GM18517 (cell line): Measurements from ENCODE around the gene MLX.
"Not testable (repeated sequence)": the region's sequence is repeated elsewhere in the genome, so short reads cannot be mapped to it uniquely, and the experiment has no call there.

Experiments used
- ATAC-seq: cut with Tn5 transposase; IDR thresholded peaks from one replicate; pipeline ENCODE4 v1.9.1; 2021; ENCODE audit warnings: mild to moderate bottlenecking, moderate library complexity; ENCODE audit not compliant: unreplicated experiment

The MLX gene

DNA sequence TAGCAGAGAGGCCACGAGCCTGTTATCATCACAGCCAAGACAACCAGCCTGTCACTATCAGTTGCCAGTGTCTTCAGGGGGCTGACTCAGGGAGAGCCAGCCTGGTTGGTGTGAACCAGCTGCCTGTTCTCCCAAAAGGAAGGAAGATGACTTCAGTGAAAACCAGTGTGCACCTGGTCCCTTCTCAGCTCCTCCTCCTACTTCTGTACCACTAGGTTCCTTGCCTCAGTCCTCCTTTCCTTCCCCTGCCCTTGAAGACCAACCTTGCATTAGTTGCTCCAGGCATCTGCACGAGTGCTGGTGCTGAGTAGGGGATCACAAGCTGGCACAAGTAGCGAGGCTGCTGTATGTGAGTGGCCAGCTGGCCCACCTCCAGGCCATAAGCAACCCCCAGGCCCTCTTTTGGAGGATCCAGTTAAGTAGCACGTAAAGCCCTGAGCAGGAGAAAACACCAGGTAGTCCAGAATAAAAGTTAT, 51.1 kb downstream of the MLX start:
- ATAC-seq: peak; percentile 12

DNA sequence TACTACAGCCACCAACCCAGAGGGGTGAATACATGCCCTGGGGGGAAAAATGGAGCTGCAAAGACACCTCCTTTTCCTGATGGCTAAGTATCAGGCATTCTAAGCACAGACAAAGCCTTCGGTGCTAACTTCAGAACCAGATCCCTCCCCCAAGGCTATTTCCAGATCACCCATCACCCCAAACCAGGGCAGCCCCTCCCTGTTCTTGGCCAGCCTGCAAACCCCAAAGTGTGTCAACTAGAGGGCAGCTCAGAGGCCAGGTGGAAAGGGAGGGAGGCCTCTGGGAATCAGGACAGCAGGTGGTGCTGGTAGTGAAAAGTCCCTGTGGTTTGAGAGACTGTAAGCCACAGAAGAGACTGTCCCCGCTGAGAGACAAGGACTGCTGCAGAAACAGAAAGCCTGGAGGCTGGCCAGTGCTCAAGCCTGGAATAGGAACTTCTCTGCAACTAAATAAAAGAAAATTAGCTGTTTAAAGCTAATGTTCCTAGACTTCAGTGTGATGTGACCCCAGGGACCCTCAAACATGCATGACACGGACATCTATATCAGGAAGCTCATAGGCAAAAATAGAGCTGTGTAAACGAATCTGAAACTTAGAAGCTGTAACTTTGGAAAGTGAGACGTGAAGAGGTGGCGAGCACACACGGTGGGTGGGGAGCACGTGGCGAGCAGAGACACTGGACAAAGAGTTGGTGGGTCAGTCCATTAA, 51.7 kb downstream of the MLX start:
- ATAC-seq: peak; percentile 65

DNA sequence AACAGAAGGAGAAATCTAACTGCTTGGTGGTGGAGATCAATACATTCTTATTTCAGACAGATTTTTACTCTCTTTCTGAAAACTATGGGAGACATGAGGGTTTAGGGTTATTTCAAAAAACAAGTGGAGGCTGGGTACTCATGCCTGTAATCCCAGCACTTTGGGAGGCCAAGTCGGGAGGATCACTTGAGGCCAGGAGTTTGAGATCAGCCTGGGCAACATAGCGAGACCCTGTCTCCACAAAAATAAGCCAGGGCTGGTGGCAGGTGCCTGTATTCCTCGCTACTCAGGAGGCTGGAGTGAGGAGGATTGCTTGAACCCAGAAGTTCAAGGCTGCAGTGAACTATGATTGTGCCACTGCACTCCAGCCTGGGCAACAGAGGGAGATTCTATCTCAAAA, 55.1 kb downstream of the MLX start:
- ATAC-seq: not testable (repeated sequence)
